GM10266 (cell line): ENCODE results near the gene FSD1L.

Source experiments
- DNase-seq: peaks from one replicate; pipeline ENCODE4 v3.0.0; 2012; ENCODE audit errors: extremely low spot score
- TF ChIP-seq, protein P1 (sequence below): IDR thresholded peaks from 2 replicates; pipeline ENCODE4 v1.5.1; 2012; ENCODE audit warnings: mild to moderate bottlenecking, low read depth; ENCODE audit not compliant: control insufficient read depth, insufficient read depth; ENCODE audit errors: missing control alignments

Gene FSD1L

DNA sequence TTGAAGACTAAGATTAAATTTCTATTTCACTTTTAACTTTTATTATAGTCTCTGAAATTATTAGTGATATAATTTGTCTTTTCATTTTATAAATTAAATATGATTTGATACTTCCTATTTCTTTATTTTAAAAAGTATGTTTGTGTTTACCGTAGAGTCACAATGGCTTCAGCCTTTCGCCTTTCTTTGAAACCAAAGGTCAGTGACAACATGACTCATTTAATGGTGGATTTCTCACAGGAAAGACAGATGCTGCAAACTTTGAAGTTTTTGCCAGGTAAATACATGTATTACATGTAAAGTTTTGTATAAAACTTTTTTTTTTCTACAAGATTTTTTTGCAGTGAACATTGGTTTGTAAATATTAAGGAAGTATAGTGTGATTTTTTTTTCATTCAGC, 36.4 kb downstream of the FSD1L start:
- DNase-seq, result no peak
- TF ChIP-seq, protein P1, sequence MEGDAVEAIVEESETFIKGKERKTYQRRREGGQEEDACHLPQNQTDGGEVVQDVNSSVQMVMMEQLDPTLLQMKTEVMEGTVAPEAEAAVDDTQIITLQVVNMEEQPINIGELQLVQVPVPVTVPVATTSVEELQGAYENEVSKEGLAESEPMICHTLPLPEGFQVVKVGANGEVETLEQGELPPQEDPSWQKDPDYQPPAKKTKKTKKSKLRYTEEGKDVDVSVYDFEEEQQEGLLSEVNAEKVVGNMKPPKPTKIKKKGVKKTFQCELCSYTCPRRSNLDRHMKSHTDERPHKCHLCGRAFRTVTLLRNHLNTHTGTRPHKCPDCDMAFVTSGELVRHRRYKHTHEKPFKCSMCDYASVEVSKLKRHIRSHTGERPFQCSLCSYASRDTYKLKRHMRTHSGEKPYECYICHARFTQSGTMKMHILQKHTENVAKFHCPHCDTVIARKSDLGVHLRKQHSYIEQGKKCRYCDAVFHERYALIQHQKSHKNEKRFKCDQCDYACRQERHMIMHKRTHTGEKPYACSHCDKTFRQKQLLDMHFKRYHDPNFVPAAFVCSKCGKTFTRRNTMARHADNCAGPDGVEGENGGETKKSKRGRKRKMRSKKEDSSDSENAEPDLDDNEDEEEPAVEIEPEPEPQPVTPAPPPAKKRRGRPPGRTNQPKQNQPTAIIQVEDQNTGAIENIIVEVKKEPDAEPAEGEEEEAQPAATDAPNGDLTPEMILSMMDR, result no peak

DNA sequence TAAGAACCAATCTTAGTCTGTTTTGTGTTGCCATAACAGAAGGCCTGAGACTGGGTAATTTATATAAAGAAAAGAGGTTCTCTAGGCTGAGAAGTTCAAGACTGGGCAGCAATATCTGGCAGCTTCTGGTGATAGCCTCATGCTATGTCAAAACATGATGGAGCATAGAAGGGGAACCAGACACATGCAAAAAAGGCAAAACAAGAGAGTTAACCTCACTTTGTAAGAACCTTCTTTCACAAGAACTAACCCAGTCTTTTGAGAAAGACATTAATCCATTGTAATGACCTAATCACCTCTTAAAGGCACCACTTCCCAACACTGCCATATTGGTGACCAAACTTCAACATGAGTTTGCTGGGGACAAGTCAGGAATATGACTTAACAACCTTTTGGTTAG, 37.3 kb downstream of the FSD1L start:
- no peak for DNase-seq
- TF ChIP-seq, protein P1, result no peak

DNA sequence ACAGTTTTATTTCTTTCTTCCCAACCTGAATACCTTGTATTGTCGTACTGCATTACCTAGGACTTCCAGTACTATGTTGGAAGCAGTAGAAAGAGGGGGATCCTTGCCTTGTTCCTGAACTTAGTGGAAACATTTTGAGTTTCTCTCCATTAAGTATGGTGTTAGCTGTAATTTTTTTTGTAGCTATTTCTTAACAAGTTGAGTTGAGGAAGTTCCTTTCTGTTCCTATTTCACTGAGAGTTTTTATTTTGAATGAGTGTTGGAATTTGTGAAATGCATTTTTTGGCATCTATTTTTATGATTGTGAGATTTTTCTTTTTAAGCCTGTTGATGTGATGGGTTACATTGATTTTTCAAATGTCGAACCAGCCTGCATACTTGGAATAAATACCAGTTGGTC, 49.0 kb downstream of the FSD1L start:
- TF ChIP-seq, protein P1, result no peak
- no peak for DNase-seq

DNA sequence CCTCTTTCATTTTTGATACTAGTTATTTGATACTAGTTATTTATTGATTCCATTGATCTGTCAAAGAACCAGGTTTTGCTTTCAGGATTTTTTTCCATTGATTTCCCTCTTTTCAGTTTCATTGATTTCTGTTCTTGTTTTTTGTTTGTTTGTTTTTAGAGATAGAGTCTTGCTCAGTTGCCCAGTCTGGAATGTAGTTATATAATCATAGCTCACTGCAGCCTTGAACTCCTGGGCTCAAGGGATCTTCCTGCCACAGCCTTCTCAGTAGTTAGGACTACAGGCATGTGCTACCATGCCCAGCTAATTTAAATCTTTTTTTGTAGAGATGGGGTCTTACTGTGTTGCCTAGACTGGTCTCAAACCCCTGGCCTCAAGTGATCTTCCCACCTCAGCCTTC, 49.9 kb downstream of the FSD1L start:
- no peak for DNase-seq
- TF ChIP-seq, protein P1, result no peak

DNA sequence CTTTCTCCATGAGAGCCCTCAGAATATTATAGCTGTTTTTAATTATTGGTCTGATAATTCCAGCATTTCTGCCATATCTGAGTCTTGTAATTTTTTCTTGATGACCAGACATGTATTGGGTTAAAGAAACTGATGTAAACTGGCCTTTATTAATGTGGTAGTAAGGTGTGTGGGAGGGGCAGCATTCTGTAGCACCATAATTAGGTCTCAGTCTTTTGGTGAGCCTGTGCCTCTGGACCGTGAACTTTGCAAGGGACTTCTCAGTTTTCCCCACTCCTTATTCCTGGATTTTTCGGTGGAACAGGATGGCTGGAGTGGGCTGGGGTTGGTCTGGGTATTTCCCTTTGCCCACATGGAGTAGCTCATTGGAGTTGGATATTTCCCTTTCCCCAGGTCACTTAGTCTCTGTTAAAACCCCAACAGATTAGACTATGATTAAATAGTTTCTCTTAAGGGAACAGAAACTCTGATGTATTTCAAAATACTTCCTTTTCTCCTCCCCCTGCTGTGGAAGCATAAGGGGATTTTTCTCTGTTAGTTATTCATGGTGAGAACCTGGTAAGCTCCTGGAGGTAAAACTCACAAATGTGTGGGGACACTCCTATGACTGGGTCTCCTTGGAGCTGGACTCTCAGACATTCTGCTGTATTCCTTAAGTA, 52.4 kb downstream of the FSD1L start:
- TF ChIP-seq, protein P1, result no peak
- DNase-seq, result peak; percentile 58

DNA sequence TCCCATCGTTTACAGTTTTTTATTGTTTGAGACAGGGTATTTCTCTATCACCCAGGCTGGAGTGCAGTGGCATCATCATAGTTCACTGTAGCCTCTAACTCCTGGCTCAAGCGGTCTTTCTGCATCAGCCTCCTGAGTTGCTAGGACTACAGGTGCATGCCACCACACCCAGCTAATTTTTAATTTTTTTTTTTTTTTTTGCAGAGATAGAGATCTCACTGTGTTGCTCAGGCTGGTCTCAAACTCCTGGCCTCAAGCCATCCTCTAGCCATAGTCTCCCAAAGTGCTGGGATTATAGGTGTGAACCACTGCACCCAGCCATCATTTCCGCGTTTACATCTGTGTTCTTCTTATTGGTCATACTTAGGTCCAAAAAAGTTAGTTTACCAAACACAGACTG, 53.6 kb downstream of the FSD1L start:
- TF ChIP-seq, protein P1, result no peak
- DNase-seq, result no peak

DNA sequence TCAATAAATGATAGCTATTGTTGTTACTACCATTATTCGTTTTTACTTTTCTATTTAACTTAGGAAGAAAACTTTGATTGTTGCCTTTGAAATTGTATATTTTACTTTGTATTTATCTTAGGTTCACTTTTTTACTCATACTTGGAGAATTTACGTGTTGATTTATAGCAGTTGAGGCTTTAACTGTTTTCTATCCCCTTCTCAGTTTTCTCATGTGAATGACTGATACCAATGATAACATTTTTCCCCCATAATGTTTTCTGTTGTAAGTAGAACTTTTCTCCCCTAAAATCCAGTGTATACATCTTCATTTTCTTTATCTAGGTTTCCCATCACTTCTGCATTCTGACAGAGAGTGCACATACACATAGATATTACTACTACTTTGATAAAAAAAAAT, 54.4 kb downstream of the FSD1L start:
- TF ChIP-seq, protein P1, result no peak
- DNase-seq, result no peak
